AG04449 (cell line): ENCODE measurements around the gene CCDC170.

Experiments used
- CTCF ChIA-PET: fragments of 350-600 bp; formaldehyde crosslinking; extraction: SDS; loops from one replicate; lab custom pipeline; 2021; ENCODE audit warnings: antibody characterized with exemption; lab: Yijun Ruan, JAX
- POLR2A ChIA-PET: fragments of 400-600, 350-600 bp; formaldehyde crosslinking; extraction: SDS; loops from one replicate; lab custom pipeline; 2020; ENCODE audit warnings: antibody characterized with exemption, inconsistent platforms; lab: Yijun Ruan, JAX
- DNase-seq: peaks from one replicate; pipeline ENCODE4 v3.0.0-alpha.2; 2010; ENCODE audit warnings: low read depth, low spot score
- H3K4me3 ChIP-seq: 2 replicates; pipeline ENCODE4 v1.5.1; 2011; ENCODE audit warnings: low read depth, mild to moderate bottlenecking, control low read depth, low read length
- TF ChIP-seq, protein P1 (sequence below): IDR thresholded peaks from one replicate; pipeline ENCODE4 v1.5.1; 2011; ENCODE audit warnings: mild to moderate bottlenecking, moderate library complexity, low read length, control low read depth, inconsistent platforms; ENCODE audit not compliant: insufficient read depth; ENCODE audit errors: missing control alignments

The CCDC170 gene

DNA sequence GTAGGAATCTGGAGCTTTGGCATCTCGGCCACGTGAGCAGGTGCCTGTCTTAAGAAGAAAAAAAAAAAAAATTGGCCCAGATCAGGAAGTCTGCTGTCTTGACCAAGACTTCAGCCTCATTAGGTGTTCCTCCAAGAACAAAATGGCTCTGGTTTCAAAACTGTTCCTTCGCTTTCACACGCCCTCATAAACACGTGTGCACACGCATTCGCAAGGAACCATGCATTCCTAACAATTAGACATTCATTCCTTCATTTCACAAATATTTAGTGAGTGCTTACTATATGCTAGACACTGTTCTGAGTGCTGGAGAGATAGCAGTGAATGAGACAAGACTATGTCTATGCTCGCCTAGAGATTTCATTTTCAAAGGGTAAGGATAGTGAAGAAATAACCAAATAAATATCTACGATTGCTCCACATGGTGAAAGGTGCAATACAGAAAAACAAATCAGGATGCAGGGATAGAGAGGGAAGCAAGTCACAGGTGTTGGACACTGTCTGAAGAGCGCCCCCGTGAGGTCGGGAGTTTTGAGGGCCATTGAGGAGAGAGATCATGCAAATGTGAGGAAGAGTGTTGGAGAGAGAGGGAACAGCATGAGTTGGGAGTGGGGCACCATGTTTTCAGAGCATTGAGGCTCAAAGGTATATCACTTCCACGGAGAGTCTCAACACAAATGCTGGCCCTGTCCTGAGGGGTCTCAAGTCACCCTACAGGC, 53.3 kb downstream of the CCDC170 start:
- no peak for DNase-seq
- TF ChIP-seq, protein P1, sequence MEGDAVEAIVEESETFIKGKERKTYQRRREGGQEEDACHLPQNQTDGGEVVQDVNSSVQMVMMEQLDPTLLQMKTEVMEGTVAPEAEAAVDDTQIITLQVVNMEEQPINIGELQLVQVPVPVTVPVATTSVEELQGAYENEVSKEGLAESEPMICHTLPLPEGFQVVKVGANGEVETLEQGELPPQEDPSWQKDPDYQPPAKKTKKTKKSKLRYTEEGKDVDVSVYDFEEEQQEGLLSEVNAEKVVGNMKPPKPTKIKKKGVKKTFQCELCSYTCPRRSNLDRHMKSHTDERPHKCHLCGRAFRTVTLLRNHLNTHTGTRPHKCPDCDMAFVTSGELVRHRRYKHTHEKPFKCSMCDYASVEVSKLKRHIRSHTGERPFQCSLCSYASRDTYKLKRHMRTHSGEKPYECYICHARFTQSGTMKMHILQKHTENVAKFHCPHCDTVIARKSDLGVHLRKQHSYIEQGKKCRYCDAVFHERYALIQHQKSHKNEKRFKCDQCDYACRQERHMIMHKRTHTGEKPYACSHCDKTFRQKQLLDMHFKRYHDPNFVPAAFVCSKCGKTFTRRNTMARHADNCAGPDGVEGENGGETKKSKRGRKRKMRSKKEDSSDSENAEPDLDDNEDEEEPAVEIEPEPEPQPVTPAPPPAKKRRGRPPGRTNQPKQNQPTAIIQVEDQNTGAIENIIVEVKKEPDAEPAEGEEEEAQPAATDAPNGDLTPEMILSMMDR, result no peak
- H3K4me3 ChIP-seq, result no peak overlapping the region
- ChIA-PET CTCF (no interaction called here), POLR2A (no interaction called here)

DNA sequence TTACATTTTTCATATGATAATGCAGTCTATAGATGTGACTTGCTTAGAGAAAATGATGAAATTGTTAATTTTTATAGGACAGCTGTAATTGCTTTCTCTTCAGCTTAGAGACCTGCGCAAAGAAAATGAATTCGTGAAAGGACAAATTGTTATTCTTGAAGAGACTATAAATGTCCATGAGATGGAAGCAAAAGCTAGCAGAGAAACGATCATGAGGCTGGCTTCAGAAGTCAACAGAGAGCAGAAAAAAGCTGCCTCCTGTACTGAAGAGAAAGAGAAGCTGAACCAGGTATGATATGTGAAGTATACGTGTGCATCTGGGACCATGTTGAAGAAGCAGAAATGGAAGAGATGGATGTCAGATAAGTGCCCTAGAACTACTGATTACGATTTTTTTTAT, 54.4 kb downstream of the CCDC170 start:
- ChIA-PET CTCF (interaction anchor here (1.0 kb wide), 1 partner anchor 11 kb away, joined by 3 read pairs; no protein-coding TSS in a partner anchor), POLR2A (no interaction called here)
- DNase-seq, result no peak
- no peak overlapping the region for H3K4me3 ChIP-seq
- TF ChIP-seq, protein P1, result no peak

GRCh38 chr6:151549790-151550189, 56.0 kb downstream of the CCDC170 start:
- ChIA-PET CTCF (interaction anchor here (0.9 kb wide), 1 partner anchor 8 kb away, joined by 4 read pairs; no protein-coding TSS in a partner anchor), POLR2A (no interaction called here)
- DNase-seq, result no peak
- TF ChIP-seq, protein P1, result no peak
- no peak overlapping the region for H3K4me3 ChIP-seq

DNA sequence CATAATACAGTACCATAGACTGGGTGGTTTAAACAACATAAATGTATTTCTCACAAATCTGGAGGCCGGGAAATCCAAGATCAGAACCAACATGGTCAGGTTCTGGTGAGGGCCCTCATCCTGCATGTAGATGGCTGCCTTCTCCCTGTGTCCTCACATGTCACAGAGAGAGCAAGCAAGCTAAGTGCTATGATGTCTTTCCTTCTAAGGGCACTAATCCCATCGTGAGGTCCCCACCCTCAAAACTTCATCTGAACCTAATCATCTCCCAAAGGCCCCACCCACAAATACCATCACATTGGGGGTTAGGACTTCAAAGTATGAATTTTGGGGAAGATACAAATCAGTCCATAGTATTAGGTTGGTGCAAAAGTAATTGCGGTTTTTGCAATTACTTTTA, 56.8 kb downstream of the CCDC170 start:
- ChIA-PET CTCF (no interaction called here), POLR2A (no interaction called here)
- TF ChIP-seq, protein P1, result no peak
- no peak overlapping the region for H3K4me3 ChIP-seq
- no peak for DNase-seq

DNA sequence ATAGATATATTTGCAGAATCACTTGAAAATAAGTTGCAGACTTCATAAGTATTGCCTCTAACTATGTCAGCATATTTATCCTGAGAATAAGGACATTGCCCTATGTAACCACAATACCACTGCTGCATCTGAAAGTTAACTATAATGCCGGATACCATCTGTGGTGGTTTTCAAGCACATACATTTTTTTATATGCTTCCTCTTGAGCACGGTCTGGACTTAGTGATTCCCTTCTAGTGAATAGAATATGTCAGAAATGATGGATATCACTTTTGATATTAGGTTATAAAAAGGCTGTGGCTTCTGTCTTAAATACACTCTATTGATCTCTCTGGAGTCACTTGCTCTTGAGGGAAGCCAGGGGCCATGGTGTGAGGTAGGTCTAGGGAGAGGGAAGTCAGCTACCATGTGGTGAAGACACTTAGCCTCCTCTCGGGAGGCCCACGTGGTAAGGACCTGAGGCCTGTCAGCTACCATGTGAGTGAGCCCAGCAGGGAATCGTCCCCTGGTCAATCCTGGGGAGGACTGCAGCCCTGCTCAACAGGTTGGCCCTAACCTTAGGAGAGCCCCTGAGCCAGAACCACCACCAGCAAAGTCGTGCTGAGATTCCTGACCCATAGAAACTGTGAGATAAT, 57.5 kb downstream of the CCDC170 start:
- TF ChIP-seq, protein P1, result no peak
- no peak for DNase-seq
- ChIA-PET CTCF (no interaction called here), POLR2A (no interaction called here)
- H3K4me3 ChIP-seq, result no peak overlapping the region

GRCh38 chr6:151553416-151554165, 59.8 kb downstream of the CCDC170 start:
- TF ChIP-seq, protein P1, result no peak
- POLR2A ChIA-PET, result no interaction called here
- H3K4me3 ChIP-seq, result no peak overlapping the region
- no peak for DNase-seq
- CTCF ChIA-PET, result no interaction called here
